GM12891 (cell line): ENCODE data around the gene TLCD3A.

Source experiments
- PAX5 ChIP-seq: IDR thresholded peaks from 2 replicates; pipeline ENCODE4 v1.6.1; 2011; ENCODE audit warnings: low read length, moderate library complexity, mild to moderate bottlenecking; ENCODE audit not compliant: insufficient read depth, severe bottlenecking
- POLR2A ChIP-seq: IDR thresholded peaks from 2 replicates; pipeline ENCODE4 v1.6.1; 2011; ENCODE audit warnings: low read depth, low read length, control low read depth
- POLR2AphosphoS5 ChIP-seq: IDR thresholded peaks from 2 replicates; pipeline ENCODE4 v1.6.1; 2011; ENCODE audit warnings: low read depth, low read length, control low read depth
- SPI1 ChIP-seq: IDR thresholded peaks from 2 replicates; pipeline ENCODE4 v1.6.1; 2011; ENCODE audit warnings: low read depth, low read length, control low read depth
- TAF1 ChIP-seq: IDR thresholded peaks from 2 replicates; pipeline ENCODE4 v1.6.1; 2011; ENCODE audit warnings: low read depth, low read length, control low read depth

- TF ChIP-seq POLR2AphosphoS5 (no peak), POLR2A (no peak), TAF1 (no peak), SPI1 (no peak), PAX5 (no peak)
Observed at GRCh38 chr17:705863-706262, 26.5 kb upstream of the TLCD3A start.
